ENCODE measurements around the gene TGFBR3.
"Not testable (repeated sequence)": the region's sequence is repeated elsewhere in the genome, so short reads cannot be mapped to it uniquely, and the experiment has no call there.

The TGFBR3 gene

GRCh38 chr1:91851130-91852010, 34.6 kb downstream of the TGFBR3 start:
- DNase-seq (ENCODE audit: low read depth in 2 of 2) = peak; percentile 66 to 71

- no peak for DNase-seq (ENCODE audit: low read depth in 2 of 2)
Observed at GRCh38 chr1:91850708-91851107, 35.2 kb downstream of the TGFBR3 start.

- DNase-seq (ENCODE audit: low read depth in 2 of 2) = no peak
Observed at GRCh38 chr1:91847851-91848250, 38.1 kb downstream of the TGFBR3 start.

GRCh38 chr1:91846639-91847013, 39.3 kb downstream of the TGFBR3 start:
- no peak for DNase-seq (ENCODE audit: low read depth in 2 of 2)

GRCh38 chr1:91846007-91846638, 39.8 kb downstream of the TGFBR3 start:
- no peak for DNase-seq (ENCODE audit: low read depth in 2 of 2)

- peak; percentile 95 to 96 for DNase-seq (ENCODE audit: low read depth in 2 of 2)
Observed at GRCh38 chr1:91844862-91845528, 41.0 kb downstream of the TGFBR3 start.

- no peak for DNase-seq (ENCODE audit: low read depth in 2 of 2)
Observed at GRCh38 chr1:91843843-91844242, 42.1 kb downstream of the TGFBR3 start.

GRCh38 chr1:91842563-91842962, 43.4 kb downstream of the TGFBR3 start:
- DNase-seq (ENCODE audit: low read depth in 2 of 2) = no peak

GRCh38 chr1:91842056-91842455, 43.9 kb downstream of the TGFBR3 start:
- DNase-seq (ENCODE audit: low read depth in 2 of 2) = no peak

- not testable (repeated sequence) for DNase-seq (ENCODE audit: low read depth in 2 of 2)
Observed at GRCh38 chr1:91840276-91840675, 45.7 kb downstream of the TGFBR3 start.

GRCh38 chr1:91836331-91837040, 49.5 kb downstream of the TGFBR3 start:
- no peak for DNase-seq (ENCODE audit: low read depth in 2 of 2)

- no peak for DNase-seq (ENCODE audit: low read depth in 2 of 2)
Observed at GRCh38 chr1:91835087-91835521, 50.8 kb downstream of the TGFBR3 start.

- not testable (repeated sequence) for DNase-seq (ENCODE audit: low read depth in 2 of 2)
Observed at GRCh38 chr1:91834549-91834948, 51.4 kb downstream of the TGFBR3 start.

- DNase-seq (ENCODE audit: low read depth in 2 of 2) = no peak
Observed at GRCh38 chr1:91833946-91834345, 52.0 kb downstream of the TGFBR3 start.

- DNase-seq (ENCODE audit: low read depth in 2 of 2) = no peak
Observed at GRCh38 chr1:91831132-91831930, 54.6 kb downstream of the TGFBR3 start.

- no peak for DNase-seq (ENCODE audit: low read depth in 2 of 2)
Observed at GRCh38 chr1:91830242-91831131, 55.5 kb downstream of the TGFBR3 start.

GRCh38 chr1:91829293-91830153, 56.4 kb downstream of the TGFBR3 start:
- no peak for DNase-seq (ENCODE audit: low read depth in 2 of 2)

- DNase-seq (ENCODE audit: low read depth in 2 of 2) = no peak
Observed at GRCh38 chr1:91828583-91829281, 57.2 kb downstream of the TGFBR3 start.

Data from fibroblast of skin of left biceps (primary cell).